ENCODE data around the gene SCGB3A2. TPM values are rescaled to one million over a fixed set of nuclear protein-coding genes. Genes with fewer than 3 reads are reported as not detected.

Gene SCGB3A2
- total and polyA plus RNA-seq, 2 donors (not counting 1 experiment from before 2014, with no cell fraction given) = not detected

DNA sequence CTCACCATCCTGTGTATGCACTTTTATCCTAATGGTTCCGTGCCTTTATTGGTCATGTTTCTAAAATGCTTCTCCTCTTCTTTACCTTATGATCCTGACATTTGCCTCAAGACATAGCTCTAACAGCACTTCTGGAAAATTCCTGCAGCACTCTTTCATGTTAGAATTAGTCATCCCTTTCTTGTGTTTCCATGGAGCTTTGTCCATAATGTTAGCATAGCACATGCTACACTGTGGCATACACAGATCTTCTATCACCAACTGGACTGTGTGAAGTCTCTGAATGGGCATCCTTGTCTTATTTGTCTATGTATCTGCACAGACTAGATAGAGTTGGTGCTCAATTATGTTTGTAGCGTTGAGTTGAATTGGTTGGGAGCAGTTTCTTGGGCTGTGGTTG is 2.0 kb downstream of the SCGB3A2 start:
- DNase-seq (no peak), ATAC-seq (ENCODE audit: low read depth) (no peak)
- H3K36me3 ChIP-seq (replicated peaks in 1 of 2; ENCODE audit: control extremely low read depth in 1 of 2, control insufficient read depth in 1 of 2, extremely low read depth in 1 of 2, insufficient read depth in 2 of 2, low read length in 1 of 2) = no peaks in the 10 kb centered on the region
- H3K9ac ChIP-seq (ENCODE audit: low read length) = no peak overlapping the region
- no peaks in the 10 kb centered on the region for H3K9me3 ChIP-seq (ENCODE audit: control extremely low read depth in 1 of 3, control insufficient read depth in 2 of 3, insufficient read depth in 1 of 3, low read length in 2 of 3)
- no peak overlapping the region for H2AFZ ChIP-seq (ENCODE audit: insufficient read depth, low read depth, low read length, poor library complexity, severe bottlenecking)
- Mint-ChIP-seq H3K27me3 (peaks cover 5% of the 10 kb centered on the region), H3K4me3 (no peak overlapping the region), H3K4me1 (no peaks in the 10 kb centered on the region), H3K27ac (no peak overlapping the region), H3K9me3 (ENCODE audit: insufficient read depth) (no peaks in the 10 kb centered on the region)
- no peak overlapping the region for H3K4me3 ChIP-seq (ENCODE audit: control extremely low read depth in 1 of 5, extremely low read depth in 1 of 5, insufficient read depth in 1 of 5, low read depth in 2 of 5, low read length in 4 of 5)
- H3K27me3 ChIP-seq (replicated peaks in 1 of 4; ENCODE audit: control extremely low read depth in 1 of 4, control insufficient read depth in 3 of 4, insufficient read depth in 4 of 4, low read length in 3 of 4) = no peaks in the 10 kb centered on the region
- ChIA-PET POLR2A (no interaction called here), CTCF (no interaction called here)
- H3K27ac ChIP-seq (ENCODE audit: low read length in 2 of 2) = no peak overlapping the region
- TF ChIP-seq EZH2 (IDR thresholded peaks at IDR 0.05; ENCODE audit: borderline replicate concordance, insufficient read depth, low read depth, low read length, poor library complexity, severe bottlenecking) = no peak
- TF ChIP-seq, protein P1, sequence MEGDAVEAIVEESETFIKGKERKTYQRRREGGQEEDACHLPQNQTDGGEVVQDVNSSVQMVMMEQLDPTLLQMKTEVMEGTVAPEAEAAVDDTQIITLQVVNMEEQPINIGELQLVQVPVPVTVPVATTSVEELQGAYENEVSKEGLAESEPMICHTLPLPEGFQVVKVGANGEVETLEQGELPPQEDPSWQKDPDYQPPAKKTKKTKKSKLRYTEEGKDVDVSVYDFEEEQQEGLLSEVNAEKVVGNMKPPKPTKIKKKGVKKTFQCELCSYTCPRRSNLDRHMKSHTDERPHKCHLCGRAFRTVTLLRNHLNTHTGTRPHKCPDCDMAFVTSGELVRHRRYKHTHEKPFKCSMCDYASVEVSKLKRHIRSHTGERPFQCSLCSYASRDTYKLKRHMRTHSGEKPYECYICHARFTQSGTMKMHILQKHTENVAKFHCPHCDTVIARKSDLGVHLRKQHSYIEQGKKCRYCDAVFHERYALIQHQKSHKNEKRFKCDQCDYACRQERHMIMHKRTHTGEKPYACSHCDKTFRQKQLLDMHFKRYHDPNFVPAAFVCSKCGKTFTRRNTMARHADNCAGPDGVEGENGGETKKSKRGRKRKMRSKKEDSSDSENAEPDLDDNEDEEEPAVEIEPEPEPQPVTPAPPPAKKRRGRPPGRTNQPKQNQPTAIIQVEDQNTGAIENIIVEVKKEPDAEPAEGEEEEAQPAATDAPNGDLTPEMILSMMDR (IDR thresholded peaks at IDR 0.05) = no peak
- no peaks in the 10 kb centered on the region for H3K4me1 ChIP-seq (ENCODE audit: control insufficient read depth in 2 of 2, insufficient read depth in 2 of 2, low read length in 2 of 2)
- 100% methylated on average over 1 of the region's 2 CpGs for WGBS (ENCODE audit: insufficient coverage)
- H3K4me2 ChIP-seq (replicated peaks; ENCODE audit: low read depth, low read length, poor library complexity, severe bottlenecking) = no peak overlapping the region
- no peaks in the 10 kb centered on the region for H3K79me2 ChIP-seq (ENCODE audit: control insufficient read depth, insufficient read depth, low read length)
- intact Hi-C loops (cut with micrococcal nuclease) = no loop called here
- H4K20me1 ChIP-seq (ENCODE audit: control insufficient read depth, insufficient read depth, low read length, poor library complexity, severe bottlenecking) = no peaks in the 10 kb centered on the region

DNA sequence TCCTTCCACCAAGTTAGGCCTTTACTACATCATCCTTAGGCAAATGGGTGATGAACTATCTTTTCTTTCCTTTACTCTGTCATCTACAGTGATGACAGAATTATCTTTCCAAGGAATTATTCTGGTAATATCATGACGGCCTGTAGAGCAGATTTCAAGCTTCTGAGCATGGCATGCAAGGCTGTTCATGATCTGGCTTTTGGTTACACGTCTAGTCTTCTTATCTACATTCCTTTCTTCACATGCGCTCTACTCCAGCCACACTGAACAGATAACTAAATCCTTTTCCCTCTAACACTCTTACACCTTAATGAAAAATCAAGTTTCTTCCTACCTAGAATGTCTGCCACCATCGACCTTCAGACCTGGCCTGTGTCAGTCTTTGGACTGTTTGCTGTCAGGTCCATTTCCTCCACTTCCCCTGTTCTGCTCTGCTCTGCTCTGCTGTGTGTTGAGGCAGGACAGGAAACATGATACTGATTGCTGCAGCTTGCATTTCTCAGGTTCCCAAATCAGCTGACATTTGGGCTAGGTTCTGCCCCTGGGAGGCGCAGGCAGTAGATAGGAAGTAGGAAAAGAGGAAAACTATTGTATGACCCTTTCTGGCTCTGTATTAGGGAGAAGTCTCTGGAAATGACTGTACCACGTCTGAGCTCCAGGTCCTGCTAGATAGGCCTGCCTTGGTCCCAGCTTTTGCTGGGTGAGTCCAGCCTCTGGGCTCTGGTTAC is 4.2 kb downstream of the SCGB3A2 start:
- Histone ChIP-seq H3K4me2 (replicated peaks; ENCODE audit: low read depth, low read length, poor library complexity, severe bottlenecking) (no peak overlapping the region), H3K4me3 (ENCODE audit: control extremely low read depth in 1 of 5, extremely low read depth in 1 of 5, insufficient read depth in 1 of 5, low read depth in 2 of 5, low read length in 4 of 5) (no peak overlapping the region), H3K4me1 (ENCODE audit: control insufficient read depth in 2 of 2, insufficient read depth in 2 of 2, low read length in 2 of 2) (no peaks in the 10 kb centered on the region), H3K9ac (ENCODE audit: low read length) (no peak overlapping the region), H3K9me3 (ENCODE audit: control extremely low read depth in 1 of 3, control insufficient read depth in 2 of 3, insufficient read depth in 1 of 3, low read length in 2 of 3) (no peaks in the 10 kb centered on the region), H3K27me3 (replicated peaks in 1 of 4; ENCODE audit: control extremely low read depth in 1 of 4, control insufficient read depth in 3 of 4, insufficient read depth in 4 of 4, low read length in 3 of 4) (no peaks in the 10 kb centered on the region), H3K27ac (ENCODE audit: low read length in 2 of 2) (no peak overlapping the region), H4K20me1 (ENCODE audit: control insufficient read depth, insufficient read depth, low read length, poor library complexity, severe bottlenecking) (no peaks in the 10 kb centered on the region), H3K79me2 (ENCODE audit: control insufficient read depth, insufficient read depth, low read length) (no peaks in the 10 kb centered on the region), H2AFZ (ENCODE audit: insufficient read depth, low read depth, low read length, poor library complexity, severe bottlenecking) (no peak overlapping the region), H3K36me3 (replicated peaks in 1 of 2; ENCODE audit: control extremely low read depth in 1 of 2, control insufficient read depth in 1 of 2, extremely low read depth in 1 of 2, insufficient read depth in 2 of 2, low read length in 1 of 2) (no peaks in the 10 kb centered on the region)
- ChIA-PET CTCF (interaction anchor here (1.3 kb wide), 1 partner anchor 25 kb away, joined by 7 read pairs; no protein-coding TSS in a partner anchor), POLR2A (no interaction called here)
- intact Hi-C loops (cut with micrococcal nuclease) = no loop called here
- Mint-ChIP-seq H3K27me3 (peaks cover 5% of the 10 kb centered on the region), H3K4me1 (no peaks in the 10 kb centered on the region), H3K4me3 (no peak overlapping the region), H3K27ac (no peak overlapping the region), H3K9me3 (ENCODE audit: insufficient read depth) (no peaks in the 10 kb centered on the region)
- TF ChIP-seq EZH2 (IDR thresholded peaks at IDR 0.05; ENCODE audit: borderline replicate concordance, insufficient read depth, low read depth, low read length, poor library complexity, severe bottlenecking) = no peak
- TF ChIP-seq, protein P1 (IDR thresholded peaks at IDR 0.05) = no peak
- no peak for DNase-seq
- no peak for ATAC-seq (ENCODE audit: low read depth)
- WGBS (ENCODE audit: insufficient coverage) = 74% methylated on average over 6 of the region's 6 CpGs

Measured in B cell (primary cell).